Measurements from ENCODE around the gene C7orf25. TPM values are rescaled to one million over a fixed set of nuclear protein-coding genes. Genes with fewer than 3 reads are reported as not detected.
A peak's percentile ranks its signal among the peaks of the same experiment; 100 is the strongest.

The C7orf25 gene
- total RNA-seq, 4 donors from 2014 or later, result 3.5 to 9.7 (median 5.9) TPM

- TF ChIP-seq CTCF (IDR thresholded peaks at IDR 0.05) (no peak), POLR2A (IDR thresholded peaks at IDR 0.05) (no peak)
- WGBS, 2 donors, result 85 to 93% methylated on average over 2 of the region's 2 CpGs
- no peak for DNase-seq (ENCODE audit: low spot score in 2 of 2)
- intact Hi-C loops (cut with DNase I; ENCODE audit: low total_unique reads), result no loop called here
- no peak overlapping the region for H3K4me3 ChIP-seq (ENCODE audit: low read depth, poor library complexity, severe bottlenecking)
Observed at GRCh38 chr7:42880392-42880791, 31.5 kb downstream of the C7orf25 start.

- DNase-seq (ENCODE audit: low spot score in 2 of 2), result no peak
- intact Hi-C loops (cut with DNase I; ENCODE audit: low total_unique reads), result no loop called here
- H3K4me3 ChIP-seq (ENCODE audit: low read depth, poor library complexity, severe bottlenecking), result no peak overlapping the region
- WGBS, 2 donors, result 82 to 84% methylated on average over 2 to 3 of the region's 3 CpGs
- TF ChIP-seq POLR2A (IDR thresholded peaks at IDR 0.05), result no peak
- no peak for TF ChIP-seq CTCF (IDR thresholded peaks at IDR 0.05)
Observed at GRCh38 chr7:42878303-42878702, 33.6 kb downstream of the C7orf25 start.

GRCh38 chr7:42877862-42878261 is 34.0 kb downstream of the C7orf25 start:
- intact Hi-C loops (cut with DNase I; ENCODE audit: low total_unique reads), result no loop called here
- 71 to 89% methylated on average over 2 of the region's 2 CpGs for WGBS, 2 donors
- no peak for DNase-seq (ENCODE audit: low spot score in 2 of 2)
- TF ChIP-seq POLR2A (IDR thresholded peaks at IDR 0.05) (no peak), CTCF (IDR thresholded peaks at IDR 0.05) (no peak)
- no peak overlapping the region for H3K4me3 ChIP-seq (ENCODE audit: low read depth, poor library complexity, severe bottlenecking)

GRCh38 chr7:42876182-42877068 is 35.4 kb downstream of the C7orf25 start:
- intact Hi-C loops (cut with DNase I; ENCODE audit: low total_unique reads), result no loop called here
- peak in 1 of 2 donors; percentile 47 for DNase-seq (ENCODE audit: low spot score in 2 of 2)
- no peak for TF ChIP-seq POLR2A (IDR thresholded peaks at IDR 0.05)
- peak in 1 of 3 donors; percentile 14 for TF ChIP-seq CTCF (IDR thresholded peaks at IDR 0.05)
- WGBS, 2 donors, result 39 to 44% methylated on average over 5 of the region's 5 CpGs
- no peak overlapping the region for H3K4me3 ChIP-seq (ENCODE audit: low read depth, poor library complexity, severe bottlenecking)

GRCh38 chr7:42869131-42870020 is 42.5 kb downstream of the C7orf25 start:
- DNase-seq (ENCODE audit: low spot score in 2 of 2), result no peak
- no peak overlapping the region for H3K4me3 ChIP-seq (ENCODE audit: low read depth, poor library complexity, severe bottlenecking)
- 63 to 65% methylated on average over 7 of the region's 7 CpGs for WGBS, 2 donors
- intact Hi-C loops (cut with DNase I; ENCODE audit: low total_unique reads), result no loop called here
- no peak for TF ChIP-seq POLR2A (IDR thresholded peaks at IDR 0.05)
- TF ChIP-seq CTCF (IDR thresholded peaks at IDR 0.05), result no peak

All from lower leg skin (tissue), 4 donors.